Liver (tissue), 9 donors: ENCODE measurements around the gene CAMK1D. TPM values are rescaled to one million over a fixed set of nuclear protein-coding genes. Genes with fewer than 3 reads are reported as not detected.

ENCODE experiments used
- DNase-seq: peaks from one replicate; pipeline ENCODE4 v3.0.0-alpha.2; 2017; ENCODE audit warnings: low spot score
- H3K27ac ChIP-seq, 2 donors: one replicate each; pipeline ENCODE4 v1.7.0; 2013; ENCODE audit warnings: inconsistent platforms in 2 of 2, low read length in 2 of 2, control low read depth in 1 of 2, low read depth in 1 of 2, mild to moderate bottlenecking in 1 of 2
- H3K27me3 ChIP-seq, 4 donors: one replicate each; pipeline versions ENCODE4 v1.6.1 to v1.7.0; 2013; ENCODE audit warnings: low read length in 3 of 4, inconsistent platforms in 1 of 4, mild to moderate bottlenecking in 1 of 4, moderate library complexity in 1 of 4; ENCODE audit not compliant: control insufficient read depth in 4 of 4, insufficient read depth in 4 of 4
- H3K36me3 ChIP-seq, 4 donors: one replicate each; pipeline versions ENCODE4 v1.6.1 to v1.7.0; 2013; ENCODE audit warnings: low read length in 3 of 4, mild to moderate bottlenecking in 3 of 4, low read depth in 1 of 4, moderate library complexity in 1 of 4; ENCODE audit not compliant: control insufficient read depth in 4 of 4, insufficient read depth in 3 of 4
- H3K4me1 ChIP-seq, 4 donors: one replicate each; pipeline versions ENCODE4 v1.6.1 to v1.7.0; 2013; ENCODE audit warnings: low read length in 3 of 4, mild to moderate bottlenecking in 3 of 4, moderate library complexity in 1 of 4; ENCODE audit not compliant: control insufficient read depth in 4 of 4, insufficient read depth in 4 of 4
- H3K4me3 ChIP-seq, 3 donors: one replicate each; pipeline versions ENCODE4 v1.6.1 to v1.7.0; 2013; ENCODE audit warnings: low read length in 3 of 3, control low read depth in 1 of 3, low read depth in 1 of 3, mild to moderate bottlenecking in 1 of 3
- H3K9ac ChIP-seq, 2 donors: one replicate each; pipeline ENCODE4 v1.7.0; 2013; ENCODE audit warnings: low read length in 2 of 2, mild to moderate bottlenecking in 2 of 2, moderate library complexity in 2 of 2, control low read depth in 1 of 2, low read depth in 1 of 2
- H3K9me3 ChIP-seq, 4 donors: one replicate each; pipeline versions ENCODE4 v1.6.1 to v1.7.0; 2013; ENCODE audit warnings: low read length in 3 of 4; ENCODE audit not compliant: control insufficient read depth in 4 of 4
- EGR1 ChIP-seq, 2 donors: IDR thresholded peaks; 2 replicates each; pipeline ENCODE4 v1.6.1; 2016 to 2018; ENCODE audit warnings: antibody characterized with exemption in 2 of 2, low read depth in 2 of 2
- FOXA1 ChIP-seq: IDR thresholded peaks from 2 replicates; pipeline ENCODE4 v1.6.1; 2016; ENCODE audit warnings: antibody characterized with exemption
- FOXA2 ChIP-seq: IDR thresholded peaks from 2 replicates; pipeline ENCODE4 v1.6.1; 2016; ENCODE audit warnings: antibody characterized with exemption
- GABPA ChIP-seq, 2 donors: IDR thresholded peaks in 1 of 2; conservative IDR thresholded peaks in 1 of 2; 2 replicates each; pipeline ENCODE4 v1.6.1; 2016; ENCODE audit warnings: antibody characterized with exemption in 2 of 2, mild to moderate bottlenecking in 1 of 2, moderate library complexity in 1 of 2
- HNF4A ChIP-seq, 2 donors: conservative IDR thresholded peaks; 2 replicates each; pipeline ENCODE4 v1.6.1; 2016; ENCODE audit warnings: antibody characterized with exemption in 2 of 2, mild to moderate bottlenecking in 2 of 2
- HNF4G ChIP-seq: IDR thresholded peaks from 2 replicates; pipeline ENCODE4 v1.6.1; 2016; ENCODE audit warnings: antibody characterized with exemption
- JUND ChIP-seq, 2 donors: IDR thresholded peaks; 2 replicates each; pipeline ENCODE4 v1.6.1; 2016; ENCODE audit warnings: antibody characterized with exemption in 2 of 2
- NR2F2 ChIP-seq: IDR thresholded peaks from 2 replicates; pipeline ENCODE4 v1.6.1; 2016; ENCODE audit warnings: antibody characterized with exemption
- RAD21 ChIP-seq, 2 donors: IDR thresholded peaks; 2 replicates each; pipeline ENCODE4 v1.6.1; 2016; ENCODE audit warnings: antibody characterized with exemption in 2 of 2, mild to moderate bottlenecking in 2 of 2
- RXRA ChIP-seq, 2 donors: IDR thresholded peaks; 2 replicates each; pipeline ENCODE4 v1.6.1; 2017 to 2018; ENCODE audit warnings: antibody characterized with exemption in 2 of 2, mild to moderate bottlenecking in 1 of 2
- SP1 ChIP-seq: IDR thresholded peaks from 2 replicates; pipeline ENCODE4 v1.6.1; 2018; ENCODE audit warnings: antibody characterized with exemption, mild to moderate bottlenecking
- YY1 ChIP-seq: IDR thresholded peaks from 2 replicates; pipeline ENCODE4 v1.6.1; 2016; ENCODE audit warnings: antibody characterized with exemption, mild to moderate bottlenecking
- WGBS: extraction: QIAGEN DNeasy Blood & Tissue Kit; methylation state at CpG from one replicate; pipeline ENCODE4 v1.1.7; 2013; 5-methylcytosine and 5-hydroxymethylcytosine counted together
- polyA plus RNA-seq, 2 donors: library from polyadenylated mRNA; stranded (reverse) in 1 of 2; unstranded in 1 of 2; fragments of 200-250 nt in 1 of 2; fragments of >200 nt in 1 of 2; fragmentation: Nextera tagmentation in 1 of 2; extraction: Ambion mirVana in 1 of 2; gene quantifications; one replicate each; pipeline versions ENCODE4 v1.2.1 to v1.2.3, GENCODE V29; 2013 to 2015
- total RNA-seq, 2 donors: library from RNA; depleted of rRNA; stranded (reverse); fragments of >200 nt; gene quantifications; one replicate each; pipeline ENCODE4 v1.2.3, GENCODE V29; 2014
- TF ChIP-seq, protein P1 (sequence below): IDR thresholded peaks from 2 replicates; pipeline ENCODE4 v1.6.1; 2016; ENCODE audit warnings: antibody characterized with exemption
- TF ChIP-seq, protein P2 (sequence below): IDR thresholded peaks from 2 replicates; pipeline ENCODE4 v1.6.1; 2016; ENCODE audit warnings: antibody characterized with exemption
- TF ChIP-seq, protein P3 (sequence below): IDR thresholded peaks from 2 replicates; pipeline ENCODE4 v1.6.1; 2016; ENCODE audit warnings: antibody characterized with exemption
- TF ChIP-seq, protein P4 (sequence below): fragments of 150-350 bp; IDR thresholded peaks from 2 replicates; pipeline ENCODE4 v1.5.1; 2017; ENCODE audit warnings: improper control_type of control experiment, low read depth, low read length; ENCODE audit not compliant: missing input control
- TF ChIP-seq, protein P5 (sequence below): IDR thresholded peaks from 2 replicates; pipeline ENCODE4 v1.6.1; 2016; ENCODE audit warnings: antibody characterized with exemption, mild to moderate bottlenecking
- donor health status: healthy.
- donor health status: healthy.
- donor health status: healthy.
- donor health status: healthy.
- donor health status: healthy.

The CAMK1D gene
- total and polyA plus RNA-seq, 4 donors = 2.7 to 10.1 (median 4.2) TPM

DNA sequence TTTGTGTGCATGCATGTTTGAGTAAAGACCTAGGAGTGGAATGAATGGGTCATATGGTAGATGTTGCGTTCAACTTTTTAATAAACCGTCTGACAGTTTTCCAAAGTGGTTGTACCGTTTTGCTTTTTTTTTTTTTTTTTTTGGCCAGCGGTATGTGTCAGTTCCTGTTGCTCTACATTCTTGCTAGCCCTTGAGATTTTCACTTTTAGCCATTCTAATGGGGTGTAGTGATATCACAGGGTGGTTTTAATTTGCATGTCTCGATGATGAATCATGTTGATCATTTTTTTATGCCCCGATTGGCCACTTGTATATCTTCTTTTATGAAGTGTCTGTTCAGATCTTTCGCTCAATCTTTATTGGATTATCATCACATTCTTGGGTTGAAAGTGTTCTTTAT is 320.7 kb downstream of the CAMK1D start:
- Histone ChIP-seq H3K36me3 (peaks cover 0 to 5% (median 2%) of the 10 kb centered on the region in 4 donors), H3K4me1 (no peaks in the 10 kb centered on the region), H3K4me3 (no peak overlapping the region), H3K27ac (no peak overlapping the region), H3K9ac (no peak overlapping the region), H3K27me3 (no peaks in the 10 kb centered on the region), H3K9me3 (no peaks in the 10 kb centered on the region)
- no peak for TF ChIP-seq HNF4G
- TF ChIP-seq, protein P1, sequence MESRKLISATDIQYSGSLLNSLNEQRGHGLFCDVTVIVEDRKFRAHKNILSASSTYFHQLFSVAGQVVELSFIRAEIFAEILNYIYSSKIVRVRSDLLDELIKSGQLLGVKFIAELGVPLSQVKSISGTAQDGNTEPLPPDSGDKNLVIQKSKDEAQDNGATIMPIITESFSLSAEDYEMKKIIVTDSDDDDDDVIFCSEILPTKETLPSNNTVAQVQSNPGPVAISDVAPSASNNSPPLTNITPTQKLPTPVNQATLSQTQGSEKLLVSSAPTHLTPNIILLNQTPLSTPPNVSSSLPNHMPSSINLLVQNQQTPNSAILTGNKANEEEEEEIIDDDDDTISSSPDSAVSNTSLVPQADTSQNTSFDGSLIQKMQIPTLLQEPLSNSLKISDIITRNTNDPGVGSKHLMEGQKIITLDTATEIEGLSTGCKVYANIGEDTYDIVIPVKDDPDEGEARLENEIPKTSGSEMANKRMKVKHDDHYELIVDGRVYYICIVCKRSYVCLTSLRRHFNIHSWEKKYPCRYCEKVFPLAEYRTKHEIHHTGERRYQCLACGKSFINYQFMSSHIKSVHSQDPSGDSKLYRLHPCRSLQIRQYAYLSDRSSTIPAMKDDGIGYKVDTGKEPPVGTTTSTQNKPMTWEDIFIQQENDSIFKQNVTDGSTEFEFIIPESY = no peak
- TF ChIP-seq YY1 = no peak
- TF ChIP-seq JUND (IDR thresholded peaks at IDR 0.05) = no peak
- TF ChIP-seq, protein P2, sequence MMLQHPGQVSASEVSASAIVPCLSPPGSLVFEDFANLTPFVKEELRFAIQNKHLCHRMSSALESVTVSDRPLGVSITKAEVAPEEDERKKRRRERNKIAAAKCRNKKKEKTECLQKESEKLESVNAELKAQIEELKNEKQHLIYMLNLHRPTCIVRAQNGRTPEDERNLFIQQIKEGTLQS = no peak
- TF ChIP-seq, protein P3, sequence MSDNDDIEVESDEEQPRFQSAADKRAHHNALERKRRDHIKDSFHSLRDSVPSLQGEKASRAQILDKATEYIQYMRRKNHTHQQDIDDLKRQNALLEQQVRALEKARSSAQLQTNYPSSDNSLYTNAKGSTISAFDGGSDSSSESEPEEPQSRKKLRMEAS = no peak
- TF ChIP-seq FOXA1 = no peak
- no peak for TF ChIP-seq EGR1 (IDR thresholded peaks at IDR 0.05; ENCODE audit: low read depth in 2 of 2)
- TF ChIP-seq RAD21 (IDR thresholded peaks at IDR 0.05) = no peak
- TF ChIP-seq GABPA (IDR thresholded peaks at IDR 0.05 in 1 of 2, conservative IDR thresholded peaks at IDR 0.05 in 1 of 2) = no peak
- no peak for TF ChIP-seq FOXA2
- TF ChIP-seq, protein P4, sequence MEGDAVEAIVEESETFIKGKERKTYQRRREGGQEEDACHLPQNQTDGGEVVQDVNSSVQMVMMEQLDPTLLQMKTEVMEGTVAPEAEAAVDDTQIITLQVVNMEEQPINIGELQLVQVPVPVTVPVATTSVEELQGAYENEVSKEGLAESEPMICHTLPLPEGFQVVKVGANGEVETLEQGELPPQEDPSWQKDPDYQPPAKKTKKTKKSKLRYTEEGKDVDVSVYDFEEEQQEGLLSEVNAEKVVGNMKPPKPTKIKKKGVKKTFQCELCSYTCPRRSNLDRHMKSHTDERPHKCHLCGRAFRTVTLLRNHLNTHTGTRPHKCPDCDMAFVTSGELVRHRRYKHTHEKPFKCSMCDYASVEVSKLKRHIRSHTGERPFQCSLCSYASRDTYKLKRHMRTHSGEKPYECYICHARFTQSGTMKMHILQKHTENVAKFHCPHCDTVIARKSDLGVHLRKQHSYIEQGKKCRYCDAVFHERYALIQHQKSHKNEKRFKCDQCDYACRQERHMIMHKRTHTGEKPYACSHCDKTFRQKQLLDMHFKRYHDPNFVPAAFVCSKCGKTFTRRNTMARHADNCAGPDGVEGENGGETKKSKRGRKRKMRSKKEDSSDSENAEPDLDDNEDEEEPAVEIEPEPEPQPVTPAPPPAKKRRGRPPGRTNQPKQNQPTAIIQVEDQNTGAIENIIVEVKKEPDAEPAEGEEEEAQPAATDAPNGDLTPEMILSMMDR = no peak
- no peak for TF ChIP-seq HNF4A (conservative IDR thresholded peaks at IDR 0.05)
- TF ChIP-seq NR2F2 = no peak
- no peak for TF ChIP-seq RXRA (IDR thresholded peaks at IDR 0.05)
- TF ChIP-seq, protein P5, sequence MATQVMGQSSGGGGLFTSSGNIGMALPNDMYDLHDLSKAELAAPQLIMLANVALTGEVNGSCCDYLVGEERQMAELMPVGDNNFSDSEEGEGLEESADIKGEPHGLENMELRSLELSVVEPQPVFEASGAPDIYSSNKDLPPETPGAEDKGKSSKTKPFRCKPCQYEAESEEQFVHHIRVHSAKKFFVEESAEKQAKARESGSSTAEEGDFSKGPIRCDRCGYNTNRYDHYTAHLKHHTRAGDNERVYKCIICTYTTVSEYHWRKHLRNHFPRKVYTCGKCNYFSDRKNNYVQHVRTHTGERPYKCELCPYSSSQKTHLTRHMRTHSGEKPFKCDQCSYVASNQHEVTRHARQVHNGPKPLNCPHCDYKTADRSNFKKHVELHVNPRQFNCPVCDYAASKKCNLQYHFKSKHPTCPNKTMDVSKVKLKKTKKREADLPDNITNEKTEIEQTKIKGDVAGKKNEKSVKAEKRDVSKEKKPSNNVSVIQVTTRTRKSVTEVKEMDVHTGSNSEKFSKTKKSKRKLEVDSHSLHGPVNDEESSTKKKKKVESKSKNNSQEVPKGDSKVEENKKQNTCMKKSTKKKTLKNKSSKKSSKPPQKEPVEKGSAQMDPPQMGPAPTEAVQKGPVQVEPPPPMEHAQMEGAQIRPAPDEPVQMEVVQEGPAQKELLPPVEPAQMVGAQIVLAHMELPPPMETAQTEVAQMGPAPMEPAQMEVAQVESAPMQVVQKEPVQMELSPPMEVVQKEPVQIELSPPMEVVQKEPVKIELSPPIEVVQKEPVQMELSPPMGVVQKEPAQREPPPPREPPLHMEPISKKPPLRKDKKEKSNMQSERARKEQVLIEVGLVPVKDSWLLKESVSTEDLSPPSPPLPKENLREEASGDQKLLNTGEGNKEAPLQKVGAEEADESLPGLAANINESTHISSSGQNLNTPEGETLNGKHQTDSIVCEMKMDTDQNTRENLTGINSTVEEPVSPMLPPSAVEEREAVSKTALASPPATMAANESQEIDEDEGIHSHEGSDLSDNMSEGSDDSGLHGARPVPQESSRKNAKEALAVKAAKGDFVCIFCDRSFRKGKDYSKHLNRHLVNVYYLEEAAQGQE = no peak
- DNase-seq = no peak
- 89% methylated on average over 7 of the region's 7 CpGs for WGBS

DNA sequence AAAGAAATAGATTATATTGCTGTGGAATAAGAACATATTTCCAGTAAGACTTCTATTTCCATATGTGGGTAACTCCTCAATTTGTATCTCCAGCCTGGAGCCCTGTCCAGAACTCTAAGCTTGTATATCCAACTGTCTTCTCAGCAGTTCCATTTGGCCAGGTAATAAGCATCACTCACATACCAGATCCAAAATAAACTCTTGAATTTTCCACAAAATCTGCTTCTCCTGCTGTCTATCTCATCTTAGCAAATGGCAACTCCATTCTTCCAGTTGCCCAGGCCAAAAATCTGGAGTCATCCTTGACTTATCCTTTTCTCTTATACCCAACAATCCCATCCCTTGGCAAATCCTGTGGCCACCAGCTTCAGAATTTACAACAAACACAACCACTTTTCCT is 325.8 kb downstream of the CAMK1D start:
- Histone ChIP-seq H3K27ac (no peak overlapping the region), H3K9ac (no peak overlapping the region), H3K9me3 (no peaks in the 10 kb centered on the region), H3K27me3 (no peaks in the 10 kb centered on the region), H3K4me3 (no peak overlapping the region), H3K36me3 (no peaks in the 10 kb centered on the region), H3K4me1 (no peaks in the 10 kb centered on the region)
- no peak for DNase-seq
- no peak for TF ChIP-seq HNF4G
- TF ChIP-seq HNF4A (conservative IDR thresholded peaks at IDR 0.05) = no peak
- TF ChIP-seq, protein P4 = no peak
- TF ChIP-seq YY1 = no peak
- TF ChIP-seq FOXA2 = no peak
- no peak for TF ChIP-seq NR2F2
- TF ChIP-seq, protein P1 = no peak
- TF ChIP-seq SP1 = no peak
- TF ChIP-seq JUND (IDR thresholded peaks at IDR 0.05) = no peak
- TF ChIP-seq, protein P2 = no peak
- no peak for TF ChIP-seq FOXA1
- no peak for TF ChIP-seq EGR1 (IDR thresholded peaks at IDR 0.05; ENCODE audit: low read depth in 2 of 2)
- TF ChIP-seq RXRA (IDR thresholded peaks at IDR 0.05) = no peak
- TF ChIP-seq, protein P3 = no peak
